ENCODE results near the gene TPRG1L. TPM values are rescaled to one million over a fixed set of nuclear protein-coding genes. Genes with fewer than 3 reads are reported as not detected.

TPRG1L gene
- total RNA-seq, 1 donor from 2014 or later = 33.7 TPM

DNA sequence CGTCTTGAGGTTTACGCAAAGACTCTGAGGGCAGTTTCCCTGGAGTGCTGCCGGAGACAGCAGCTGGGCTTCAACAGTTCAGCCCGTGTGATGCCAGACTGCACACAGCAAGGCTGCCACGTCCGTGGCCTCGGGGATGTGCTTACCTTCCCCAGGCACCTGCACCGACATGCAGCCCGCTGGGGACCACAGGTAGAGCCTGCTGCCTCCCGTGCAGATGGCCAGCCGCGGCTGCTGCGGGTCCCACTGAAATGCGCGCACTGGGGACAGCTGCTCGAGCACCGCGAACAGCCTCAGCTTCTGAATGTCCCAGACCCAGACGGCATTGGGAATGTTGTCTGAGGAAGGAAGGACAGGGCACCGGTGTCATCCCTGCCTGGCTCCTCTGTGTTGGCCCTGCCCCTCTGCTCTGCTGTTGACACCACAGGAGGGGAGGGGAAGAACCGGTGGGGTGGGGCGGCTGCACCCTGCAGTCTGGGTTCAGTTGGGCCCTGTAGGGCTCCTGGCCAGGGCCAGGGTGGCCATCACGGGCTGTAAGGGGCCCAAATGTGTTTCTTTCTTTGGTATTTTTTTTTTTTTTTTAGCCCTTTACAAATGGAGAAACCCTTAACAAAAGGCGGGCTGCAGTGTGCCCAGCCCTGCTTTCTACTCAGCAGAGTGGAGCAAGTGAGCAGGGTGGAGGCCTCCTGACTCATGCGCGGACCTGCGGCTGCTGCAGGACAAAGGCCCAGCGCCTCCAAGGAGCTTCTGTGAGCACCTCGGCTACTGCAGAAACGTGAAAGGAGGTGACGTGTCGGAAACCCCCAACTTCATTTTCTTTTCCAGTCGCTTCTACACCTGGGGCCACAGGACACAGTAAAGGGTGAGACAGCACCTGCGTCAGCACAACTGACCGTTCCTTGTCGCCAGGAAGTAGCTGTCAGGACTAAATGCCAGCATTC is 6.8 kb downstream of the TPRG1L start:
- Mint-ChIP-seq H3K4me3 (ENCODE audit: unreplicated experiment) (no peak overlapping the region), H3K36me3 (ENCODE audit: low read depth, unreplicated experiment) (peaks cover 20% of the 10 kb centered on the region), H3K9me3 (ENCODE audit: unreplicated experiment) (no peaks in the 10 kb centered on the region), H3K27ac (ENCODE audit: unreplicated experiment) (no peak overlapping the region), H3K4me1 (ENCODE audit: low read depth, unreplicated experiment) (no peaks in the 10 kb centered on the region), H3K27me3 (ENCODE audit: low read depth, unreplicated experiment) (no peaks in the 10 kb centered on the region)
- TF ChIP-seq, protein P1, sequence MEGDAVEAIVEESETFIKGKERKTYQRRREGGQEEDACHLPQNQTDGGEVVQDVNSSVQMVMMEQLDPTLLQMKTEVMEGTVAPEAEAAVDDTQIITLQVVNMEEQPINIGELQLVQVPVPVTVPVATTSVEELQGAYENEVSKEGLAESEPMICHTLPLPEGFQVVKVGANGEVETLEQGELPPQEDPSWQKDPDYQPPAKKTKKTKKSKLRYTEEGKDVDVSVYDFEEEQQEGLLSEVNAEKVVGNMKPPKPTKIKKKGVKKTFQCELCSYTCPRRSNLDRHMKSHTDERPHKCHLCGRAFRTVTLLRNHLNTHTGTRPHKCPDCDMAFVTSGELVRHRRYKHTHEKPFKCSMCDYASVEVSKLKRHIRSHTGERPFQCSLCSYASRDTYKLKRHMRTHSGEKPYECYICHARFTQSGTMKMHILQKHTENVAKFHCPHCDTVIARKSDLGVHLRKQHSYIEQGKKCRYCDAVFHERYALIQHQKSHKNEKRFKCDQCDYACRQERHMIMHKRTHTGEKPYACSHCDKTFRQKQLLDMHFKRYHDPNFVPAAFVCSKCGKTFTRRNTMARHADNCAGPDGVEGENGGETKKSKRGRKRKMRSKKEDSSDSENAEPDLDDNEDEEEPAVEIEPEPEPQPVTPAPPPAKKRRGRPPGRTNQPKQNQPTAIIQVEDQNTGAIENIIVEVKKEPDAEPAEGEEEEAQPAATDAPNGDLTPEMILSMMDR (IDR thresholded peaks at IDR 0.05; ENCODE audit: insufficient read depth, low read depth, low read length) = no peak
- TF ChIP-seq EZH2 (IDR thresholded peaks at IDR 0.05; ENCODE audit: insufficient read depth, low read length) = no peak
- no peak overlapping the region for H3K4me3 ChIP-seq (ENCODE audit: insufficient read depth, low read depth, low read length)
- H3K27me3 ChIP-seq (ENCODE audit: insufficient read depth, low read length) = no peaks in the 10 kb centered on the region
- no peaks in the 10 kb centered on the region for H3K9me3 ChIP-seq (ENCODE audit: insufficient read depth, low read depth, low read length)
- no peaks in the 10 kb centered on the region for H3K79me2 ChIP-seq (ENCODE audit: insufficient read depth, low read length)
- H4K20me1 ChIP-seq (ENCODE audit: insufficient read depth, low read length) = peaks cover 10% of the 10 kb centered on the region
- H3K4me1 ChIP-seq (ENCODE audit: insufficient read depth, low read length) = no peaks in the 10 kb centered on the region
- no peak overlapping the region for H3K27ac ChIP-seq (ENCODE audit: low read depth, low read length)
- no peak overlapping the region for H2AFZ ChIP-seq (ENCODE audit: low read depth, low read length)
- FAIRE-seq (no peak), DNase-seq (ENCODE audit: low read depth) (no peak)
- peaks cover 11% of the 10 kb centered on the region for H3K36me3 ChIP-seq (ENCODE audit: insufficient read depth, low read length)
- H3K9ac ChIP-seq (ENCODE audit: low read length) = no peak overlapping the region
- H3K4me2 ChIP-seq (ENCODE audit: low read length) = no peak overlapping the region

DNA sequence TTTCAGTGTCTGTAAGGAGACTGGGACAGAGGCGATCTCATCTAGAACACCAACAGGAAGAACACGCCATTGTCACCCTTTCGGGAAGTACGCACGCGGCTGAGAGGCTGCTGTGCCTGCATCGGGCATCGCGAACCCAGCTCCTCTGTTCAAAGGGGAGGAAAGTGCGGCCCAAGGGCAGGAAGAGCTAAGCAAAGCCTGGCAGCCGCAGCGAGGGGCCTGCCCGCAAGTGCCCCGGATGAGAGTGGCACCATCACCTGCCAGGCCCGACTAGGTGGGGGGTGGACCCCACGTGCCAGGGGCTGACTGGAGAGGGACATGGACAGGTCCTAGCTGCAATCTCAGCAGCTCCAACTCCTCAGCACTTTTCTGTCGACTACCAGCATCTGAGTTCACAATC is 7.5 kb downstream of the TPRG1L start:
- Mint-ChIP-seq H3K4me3 (ENCODE audit: unreplicated experiment) (no peak overlapping the region), H3K4me1 (ENCODE audit: low read depth, unreplicated experiment) (no peaks in the 10 kb centered on the region), H3K9me3 (ENCODE audit: unreplicated experiment) (no peaks in the 10 kb centered on the region), H3K36me3 (ENCODE audit: low read depth, unreplicated experiment) (peaks cover 21% of the 10 kb centered on the region), H3K27me3 (ENCODE audit: low read depth, unreplicated experiment) (no peaks in the 10 kb centered on the region), H3K27ac (ENCODE audit: unreplicated experiment) (no peak overlapping the region)
- H3K4me1 ChIP-seq (ENCODE audit: insufficient read depth, low read length) = no peaks in the 10 kb centered on the region
- DNase-seq (ENCODE audit: low read depth) = no peak
- H2AFZ ChIP-seq (ENCODE audit: low read depth, low read length) = no peak overlapping the region
- no peak overlapping the region for H3K27ac ChIP-seq (ENCODE audit: low read depth, low read length)
- H3K9me3 ChIP-seq (ENCODE audit: insufficient read depth, low read depth, low read length) = no peaks in the 10 kb centered on the region
- H3K27me3 ChIP-seq (ENCODE audit: insufficient read depth, low read length) = no peaks in the 10 kb centered on the region
- no peak for FAIRE-seq
- no peak overlapping the region for H3K4me3 ChIP-seq (ENCODE audit: insufficient read depth, low read depth, low read length)
- H3K79me2 ChIP-seq (ENCODE audit: insufficient read depth, low read length) = no peaks in the 10 kb centered on the region
- TF ChIP-seq, protein P1 (IDR thresholded peaks at IDR 0.05; ENCODE audit: insufficient read depth, low read depth, low read length) = no peak
- no peak for TF ChIP-seq EZH2 (IDR thresholded peaks at IDR 0.05; ENCODE audit: insufficient read depth, low read length)
- no peak overlapping the region for H3K4me2 ChIP-seq (ENCODE audit: low read length)
- peaks cover 10% of the 10 kb centered on the region for H4K20me1 ChIP-seq (ENCODE audit: insufficient read depth, low read length)
- peaks cover 17% of the 10 kb centered on the region for H3K36me3 ChIP-seq (ENCODE audit: insufficient read depth, low read length)
- no peak overlapping the region for H3K9ac ChIP-seq (ENCODE audit: low read length)
